ENCODE measurements around the gene TACC2.

The TACC2 gene

DNA sequence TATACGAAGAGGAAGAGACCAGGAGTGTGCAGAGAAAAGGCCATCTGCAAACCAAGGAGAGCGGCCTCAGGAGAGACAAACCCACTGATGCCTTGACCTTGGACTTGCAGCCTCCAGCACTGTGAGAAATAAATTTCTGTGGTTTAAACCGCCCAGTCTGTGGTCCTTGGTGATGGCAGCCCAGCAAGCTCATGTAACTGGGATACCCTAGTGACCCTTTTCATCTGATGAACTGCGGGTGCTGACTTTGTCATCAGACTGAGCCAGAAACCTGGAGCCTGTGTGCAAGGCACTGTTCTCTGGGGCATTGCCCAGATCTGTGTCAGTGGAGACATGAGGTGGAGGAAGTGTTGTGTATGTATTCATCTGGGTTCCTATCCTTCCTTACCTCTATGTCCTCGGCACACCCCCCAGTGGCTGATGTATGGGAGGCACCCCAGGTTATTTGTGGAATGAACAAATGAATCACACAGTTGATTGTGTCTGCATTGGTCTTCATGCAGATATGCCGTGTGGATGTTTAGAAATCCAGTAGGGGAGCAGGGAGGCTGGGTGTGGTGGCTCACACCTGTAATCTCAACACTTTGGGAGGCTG, 217.6 kb downstream of the TACC2 start:
- TF ChIP-seq, protein P1, sequence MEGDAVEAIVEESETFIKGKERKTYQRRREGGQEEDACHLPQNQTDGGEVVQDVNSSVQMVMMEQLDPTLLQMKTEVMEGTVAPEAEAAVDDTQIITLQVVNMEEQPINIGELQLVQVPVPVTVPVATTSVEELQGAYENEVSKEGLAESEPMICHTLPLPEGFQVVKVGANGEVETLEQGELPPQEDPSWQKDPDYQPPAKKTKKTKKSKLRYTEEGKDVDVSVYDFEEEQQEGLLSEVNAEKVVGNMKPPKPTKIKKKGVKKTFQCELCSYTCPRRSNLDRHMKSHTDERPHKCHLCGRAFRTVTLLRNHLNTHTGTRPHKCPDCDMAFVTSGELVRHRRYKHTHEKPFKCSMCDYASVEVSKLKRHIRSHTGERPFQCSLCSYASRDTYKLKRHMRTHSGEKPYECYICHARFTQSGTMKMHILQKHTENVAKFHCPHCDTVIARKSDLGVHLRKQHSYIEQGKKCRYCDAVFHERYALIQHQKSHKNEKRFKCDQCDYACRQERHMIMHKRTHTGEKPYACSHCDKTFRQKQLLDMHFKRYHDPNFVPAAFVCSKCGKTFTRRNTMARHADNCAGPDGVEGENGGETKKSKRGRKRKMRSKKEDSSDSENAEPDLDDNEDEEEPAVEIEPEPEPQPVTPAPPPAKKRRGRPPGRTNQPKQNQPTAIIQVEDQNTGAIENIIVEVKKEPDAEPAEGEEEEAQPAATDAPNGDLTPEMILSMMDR (IDR thresholded peaks at IDR 0.05; ENCODE audit: low read depth, low read length): no peak
- no peaks in the 10 kb centered on the region for H3K9me3 ChIP-seq (ENCODE audit: severe bottlenecking)
- H3K36me3 ChIP-seq: peaks cover 8% of the 10 kb centered on the region
- H3K27me3 ChIP-seq (ENCODE audit: insufficient read depth, low read depth, severe bottlenecking): no peaks in the 10 kb centered on the region
- no peak overlapping the region for H3K4me3 ChIP-seq (ENCODE audit: low read depth, low read length)
- DNase-seq: no peak
- no peak overlapping the region for H3K27ac ChIP-seq

DNA sequence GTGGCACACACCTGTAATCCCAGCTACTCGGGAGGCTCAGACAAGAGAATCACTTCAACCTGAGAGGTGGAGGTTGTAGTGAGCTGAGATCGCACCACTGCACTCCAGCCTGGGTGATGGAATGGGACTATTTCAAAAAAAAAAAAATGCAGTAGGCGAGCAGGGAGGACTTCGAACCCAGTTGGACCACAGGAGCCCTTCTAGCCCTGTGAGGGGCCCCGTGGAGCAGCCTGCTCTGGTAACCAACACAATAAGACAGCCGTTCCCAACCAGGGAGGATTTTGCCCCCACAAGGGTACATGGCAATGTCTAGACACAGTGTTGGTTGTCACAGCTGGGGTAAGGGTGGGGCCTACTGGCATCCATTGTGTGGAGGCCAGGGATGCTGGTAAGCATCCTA, 218.2 kb downstream of the TACC2 start:
- Histone ChIP-seq H3K36me3 (peaks cover 10% of the 10 kb centered on the region), H3K9me3 (ENCODE audit: severe bottlenecking) (no peaks in the 10 kb centered on the region), H3K27ac (peak overlapping the region; percentile 40; the same call in 1 of the 2 replicates), H3K27me3 (ENCODE audit: insufficient read depth, low read depth, severe bottlenecking) (no peaks in the 10 kb centered on the region), H3K4me3 (ENCODE audit: low read depth, low read length) (no peak overlapping the region)
- TF ChIP-seq, protein P1 (IDR thresholded peaks at IDR 0.05; ENCODE audit: low read depth, low read length): no peak
- DNase-seq: no peak

DNA sequence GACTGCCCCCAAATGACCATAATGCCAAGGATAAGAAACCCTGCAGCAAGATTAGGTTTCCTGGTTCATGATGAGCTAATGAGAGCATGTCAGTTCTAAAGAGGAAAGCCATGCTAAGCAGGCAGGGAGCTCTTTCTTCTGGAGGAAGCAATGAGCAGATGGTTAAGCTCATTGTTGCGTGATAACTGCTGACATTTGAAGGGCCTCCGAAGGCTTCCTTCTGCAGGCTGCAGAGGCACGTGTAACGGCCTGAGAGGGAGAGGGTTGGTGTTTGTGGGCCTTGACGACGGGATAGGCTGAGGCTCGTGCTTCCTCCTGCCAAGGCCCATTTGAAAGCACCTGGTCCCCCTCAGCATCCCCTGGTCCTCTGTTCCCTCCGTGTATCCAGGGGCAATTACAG, 218.6 kb downstream of the TACC2 start:
- TF ChIP-seq, protein P1 (IDR thresholded peaks at IDR 0.05; ENCODE audit: low read depth, low read length): no peak
- Histone ChIP-seq H3K9me3 (ENCODE audit: severe bottlenecking) (no peaks in the 10 kb centered on the region), H3K4me3 (ENCODE audit: low read depth, low read length) (no peak overlapping the region), H3K27ac (peak overlapping the region; percentile 51; the same call in 1 of the 2 replicates), H3K36me3 (peaks cover 10% of the 10 kb centered on the region), H3K27me3 (ENCODE audit: insufficient read depth, low read depth, severe bottlenecking) (no peaks in the 10 kb centered on the region)
- DNase-seq: peak; percentile 83

DNA sequence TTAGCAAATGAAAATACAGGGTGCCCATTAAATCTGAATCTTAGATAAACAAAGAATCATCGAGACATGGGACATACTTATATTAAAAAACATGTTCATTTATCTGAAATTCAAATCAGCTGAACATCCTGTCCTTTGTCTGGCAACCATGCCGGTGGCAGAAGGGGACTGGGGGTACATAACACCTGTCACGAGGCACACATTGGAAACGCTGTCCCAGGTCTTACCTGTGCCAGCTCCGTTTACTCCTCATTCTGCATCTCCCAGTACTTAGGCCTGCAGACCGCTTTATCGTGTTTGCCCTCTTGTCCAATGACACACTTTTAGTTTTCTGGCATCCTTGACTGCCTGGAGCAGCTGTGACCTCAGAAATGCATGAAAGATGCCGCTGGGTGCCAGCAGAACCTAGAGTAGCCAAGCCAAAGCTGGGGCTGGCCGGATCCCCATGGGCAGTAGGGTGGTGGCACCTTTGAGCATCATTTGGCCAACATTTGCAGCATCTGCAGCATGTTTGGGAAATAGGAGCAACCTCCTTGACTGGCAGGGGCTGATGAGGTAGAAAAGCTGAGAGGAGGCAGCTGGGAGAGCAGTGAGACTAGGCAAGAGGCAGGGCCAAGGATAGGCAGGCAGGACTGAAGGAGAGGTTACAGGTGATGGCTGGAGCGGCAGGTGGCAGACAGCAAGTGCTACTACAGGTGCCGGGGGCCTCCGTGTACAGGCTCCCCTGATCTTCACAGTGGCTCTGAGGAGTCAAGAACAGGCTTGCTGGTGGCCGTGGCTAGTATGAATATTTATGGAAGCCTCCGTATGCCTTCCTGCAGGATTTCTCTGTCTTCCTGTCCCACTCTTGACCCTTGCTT, 219.8 kb downstream of the TACC2 start:
- Histone ChIP-seq H3K36me3 (peaks cover 10% of the 10 kb centered on the region), H3K27me3 (ENCODE audit: insufficient read depth, low read depth, severe bottlenecking) (no peaks in the 10 kb centered on the region), H3K9me3 (ENCODE audit: severe bottlenecking) (no peaks in the 10 kb centered on the region), H3K27ac (no peak overlapping the region), H3K4me3 (ENCODE audit: low read depth, low read length) (no peak overlapping the region)
- TF ChIP-seq, protein P1 (IDR thresholded peaks at IDR 0.05; ENCODE audit: low read depth, low read length): no peak
- DNase-seq: no peak

DNA sequence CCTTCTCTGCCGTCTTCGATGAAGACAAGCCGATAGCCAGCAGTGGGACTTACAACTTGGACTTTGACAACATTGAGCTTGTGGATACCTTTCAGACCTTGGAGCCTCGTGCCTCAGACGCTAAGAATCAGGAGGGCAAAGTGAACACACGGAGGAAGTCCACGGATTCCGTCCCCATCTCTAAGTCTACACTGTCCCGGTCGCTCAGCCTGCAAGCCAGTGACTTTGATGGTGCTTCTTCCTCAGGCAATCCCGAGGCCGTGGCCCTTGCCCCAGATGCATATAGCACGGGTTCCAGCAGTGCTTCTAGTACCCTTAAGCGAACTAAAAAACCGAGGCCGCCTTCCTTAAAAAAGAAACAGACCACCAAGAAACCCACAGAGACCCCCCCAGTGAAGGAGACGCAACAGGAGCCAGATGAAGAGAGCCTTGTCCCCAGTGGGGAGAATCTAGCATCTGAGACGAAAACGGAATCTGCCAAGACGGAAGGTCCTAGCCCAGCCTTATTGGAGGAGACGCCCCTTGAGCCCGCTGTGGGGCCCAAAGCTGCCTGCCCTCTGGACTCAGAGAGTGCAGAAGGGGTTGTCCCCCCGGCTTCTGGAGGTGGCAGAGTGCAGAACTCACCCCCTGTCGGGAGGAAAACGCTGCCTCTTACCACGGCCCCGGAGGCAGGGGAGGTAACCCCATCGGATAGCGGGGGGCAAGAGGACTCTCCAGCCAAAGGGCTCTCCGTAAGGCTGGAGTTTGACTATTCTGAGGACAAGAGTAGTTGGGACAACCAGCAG, 221.7 kb downstream of the TACC2 start:
- Histone ChIP-seq H3K27ac (no peak overlapping the region), H3K36me3 (peaks cover 10% of the 10 kb centered on the region), H3K4me3 (ENCODE audit: low read depth, low read length) (no peak overlapping the region), H3K27me3 (ENCODE audit: insufficient read depth, low read depth, severe bottlenecking) (no peaks in the 10 kb centered on the region), H3K9me3 (ENCODE audit: severe bottlenecking) (no peaks in the 10 kb centered on the region)
- TF ChIP-seq, protein P1 (IDR thresholded peaks at IDR 0.05; ENCODE audit: low read depth, low read length): no peak
- DNase-seq: no peak
